ENCODE results near the gene NEXMIF.

Gene NEXMIF

GRCh38 chrX:74923942-74924448 lies 1.3 kb downstream of the NEXMIF start:
- peak overlapping the region in 1 of 3 experiments; percentile 40 for H3K27ac Mint-ChIP-seq
- peaks cover 60% of the 10 kb centered on the region for H3K27me3 Mint-ChIP-seq (ENCODE audit: low read depth)

GRCh38 chrX:74922922-74923543 lies 2.2 kb downstream of the NEXMIF start:
- Mint-ChIP-seq H3K36me3 (ENCODE audit: low read depth) (no peaks in the 10 kb centered on the region), H3K9me3 (peaks cover 10% of the 10 kb centered on the region), H3K4me1 (no peaks in the 10 kb centered on the region), H3K27me3 (ENCODE audit: low read depth) (peaks cover 60% of the 10 kb centered on the region), H3K27ac (peak overlapping the region in 1 of 3 experiments; percentile 40), H3K4me3 (peak overlapping the region in 2 of 3 experiments; percentile 71 to 80)
- no peak for TF ChIP-seq CTCF (IDR thresholded peaks at IDR 0.05; ENCODE audit: unreplicated experiment in 3 of 3)

More at GRCh38 chrX:74923942-74924448, 1.3 kb downstream of the NEXMIF start:
- Mint-ChIP-seq H3K4me3 (peak overlapping the region; percentile 77 to 81 (median 80)), H3K9me3 (peaks cover 10% of the 10 kb centered on the region), H3K36me3 (ENCODE audit: low read depth) (no peaks in the 10 kb centered on the region), H3K4me1 (no peaks in the 10 kb centered on the region)
- TF ChIP-seq CTCF (IDR thresholded peaks at IDR 0.05; ENCODE audit: unreplicated experiment in 3 of 3) = no peak

GRCh38 chrX:74911494-74911893 lies 13.8 kb downstream of the NEXMIF start:
- H3K9me3 Mint-ChIP-seq = peaks cover 19% of the 10 kb centered on the region
- TF ChIP-seq CTCF (IDR thresholded peaks at IDR 0.05; ENCODE audit: unreplicated experiment in 3 of 3) = no peak
- no peaks in the 10 kb centered on the region for H3K4me1 Mint-ChIP-seq
- no peaks in the 10 kb centered on the region for H3K27me3 Mint-ChIP-seq (ENCODE audit: low read depth)
- H3K27ac Mint-ChIP-seq = no peak overlapping the region
- H3K4me3 Mint-ChIP-seq = no peak overlapping the region
- no peaks in the 10 kb centered on the region for H3K36me3 Mint-ChIP-seq (ENCODE audit: low read depth)

- Mint-ChIP-seq H3K27me3 (ENCODE audit: low read depth) (no peaks in the 10 kb centered on the region), H3K36me3 (ENCODE audit: low read depth) (no peaks in the 10 kb centered on the region), H3K27ac (no peak overlapping the region), H3K4me1 (no peaks in the 10 kb centered on the region), H3K4me3 (no peak overlapping the region), H3K9me3 (peaks cover 16% of the 10 kb centered on the region)
- no peak for TF ChIP-seq CTCF (IDR thresholded peaks at IDR 0.05; ENCODE audit: unreplicated experiment in 3 of 3)
These were observed 18.8 kb downstream of the NEXMIF start for GRCh38 chrX:74906417-74906816.

- Mint-ChIP-seq H3K4me1 (no peaks in the 10 kb centered on the region), H3K9me3 (peaks cover 3% of the 10 kb centered on the region), H3K4me3 (no peak overlapping the region), H3K27ac (no peak overlapping the region), H3K27me3 (ENCODE audit: low read depth) (no peaks in the 10 kb centered on the region), H3K36me3 (ENCODE audit: low read depth) (no peaks in the 10 kb centered on the region)
- no peak for TF ChIP-seq CTCF (IDR thresholded peaks at IDR 0.05; ENCODE audit: unreplicated experiment in 3 of 3)
These were observed 22.4 kb downstream of the NEXMIF start for GRCh38 chrX:74902806-74903205.

- H3K9me3 Mint-ChIP-seq = peaks cover 5% of the 10 kb centered on the region
- no peak overlapping the region for H3K4me3 Mint-ChIP-seq
- no peaks in the 10 kb centered on the region for H3K27me3 Mint-ChIP-seq (ENCODE audit: low read depth)
- TF ChIP-seq CTCF (IDR thresholded peaks at IDR 0.05; ENCODE audit: unreplicated experiment in 3 of 3) = no peak
- H3K36me3 Mint-ChIP-seq (ENCODE audit: low read depth) = no peaks in the 10 kb centered on the region
- H3K27ac Mint-ChIP-seq = no peak overlapping the region
- H3K4me1 Mint-ChIP-seq = peaks cover 6% of the 10 kb centered on the region
These were observed 32.7 kb downstream of the NEXMIF start for GRCh38 chrX:74892561-74892960.
